Cardiac muscle cell (in vitro differentiated cells and primary cell): ENCODE measurements around the gene FAM219B. TPM values are rescaled to one million over a fixed set of nuclear protein-coding genes. Genes with fewer than 3 reads are reported as not detected.
A peak's percentile ranks its signal among the peaks of the same experiment; 100 is the strongest.

Source experiments
- DNase-seq, 2 donors: peaks; one replicate each; pipeline versions ENCODE4 v3.0.0 to v3.0.0-alpha.2; 2010 to 2017; ENCODE audit warnings: low read depth in 1 of 2, low spot score in 1 of 2
- H3K27ac ChIP-seq: fragments of 200-600 bp; sonication (generic); 2 replicates; pipeline ENCODE4 v1.5.1; 2016
- H3K27me3 ChIP-seq: fragments of 200-600 bp; sonication (generic); 2 replicates; pipeline ENCODE4 v1.6.0; 2016; ENCODE audit warnings: control low read depth
- H3K36me3 ChIP-seq: fragments of 200-600 bp; sonication (generic); 2 replicates; pipeline ENCODE4 v1.5.1; 2016; ENCODE audit warnings: control low read depth
- H3K4me1 ChIP-seq: fragments of 200-600 bp; sonication (generic); 2 replicates; pipeline ENCODE4 v1.8.1; 2017; ENCODE audit warnings: low read depth, mild to moderate bottlenecking, mixed run types
- H3K4me3 ChIP-seq: fragments of 200-600 bp; sonication (generic); 2 replicates; pipeline ENCODE4 v1.5.1; 2016; ENCODE audit warnings: mild to moderate bottlenecking
- H3K9me3 ChIP-seq: fragments of 200-600 bp; sonication (generic); 2 replicates; pipeline ENCODE4 v1.5.1; 2017; ENCODE audit warnings: low read depth, mild to moderate bottlenecking, control low read depth
- polyA plus RNA-seq: library from polyadenylated mRNA; unstranded; fragments of >200 nt; fragmentation: Nextera tagmentation; extraction: Ambion mirVana; gene quantifications from 2 replicates; pipeline ENCODE4 v1.2.1, GENCODE V29; 2016
- total RNA-seq: library from RNA; depleted of rRNA; stranded (reverse); fragments of >200 nt; gene quantifications from 2 replicates; pipeline ENCODE4 v1.2.3, GENCODE V29; 2016
- TF ChIP-seq, protein P1 (sequence below): IDR thresholded peaks from 2 replicates; pipeline ENCODE4 v1.5.1; 2012; ENCODE audit warnings: low read depth, mild to moderate bottlenecking, low read length

FAM219B gene
- total and polyA plus RNA-seq, 2 experiments from 2014 or later, result 107 to 168 TPM

DNA sequence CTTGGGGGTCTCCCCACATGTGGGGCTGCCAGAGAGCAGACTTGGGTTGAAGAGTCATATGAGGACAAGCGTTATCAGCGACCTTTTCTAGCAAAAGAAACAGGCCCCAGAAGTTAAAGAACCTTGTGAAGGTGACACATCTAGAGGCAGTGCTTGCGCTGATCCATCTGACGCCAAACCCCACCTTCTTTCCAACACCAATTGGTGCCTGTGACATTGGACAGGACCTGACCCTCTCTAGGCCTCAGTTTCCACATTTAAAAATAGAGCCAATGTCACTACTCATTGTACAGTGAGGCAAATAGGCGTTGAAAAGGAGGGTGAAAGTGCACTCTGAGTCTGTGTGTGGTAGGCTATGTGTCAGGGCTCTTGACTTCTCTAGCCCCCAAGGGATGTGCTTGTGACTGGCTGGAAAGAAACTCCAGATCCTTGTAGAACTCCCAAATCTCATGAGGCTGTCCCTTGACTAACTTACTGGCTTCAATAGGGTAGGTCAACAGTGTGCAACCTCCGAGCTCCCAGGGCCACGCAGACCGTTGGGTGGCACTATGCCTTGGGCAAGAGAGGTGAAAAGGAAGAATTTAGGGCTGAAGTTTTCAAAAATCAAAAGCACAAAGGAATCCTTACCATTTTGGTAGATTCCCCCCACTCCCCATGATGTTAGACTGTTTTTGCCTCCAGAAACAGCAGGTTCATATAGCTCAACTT lies 666 bp upstream of the FAM219B start:
- Histone ChIP-seq H3K27me3 (no peaks in the 10 kb centered on the region), H3K9me3 (no peaks in the 10 kb centered on the region), H3K4me3 (peak overlapping the region; percentile 67), H3K36me3 (peaks cover 20% of the 10 kb centered on the region), H3K27ac (peak overlapping the region; percentile 94), H3K4me1 (peaks cover 16% of the 10 kb centered on the region)
- peak; percentile 17 to 71 for DNase-seq
- TF ChIP-seq, protein P1, sequence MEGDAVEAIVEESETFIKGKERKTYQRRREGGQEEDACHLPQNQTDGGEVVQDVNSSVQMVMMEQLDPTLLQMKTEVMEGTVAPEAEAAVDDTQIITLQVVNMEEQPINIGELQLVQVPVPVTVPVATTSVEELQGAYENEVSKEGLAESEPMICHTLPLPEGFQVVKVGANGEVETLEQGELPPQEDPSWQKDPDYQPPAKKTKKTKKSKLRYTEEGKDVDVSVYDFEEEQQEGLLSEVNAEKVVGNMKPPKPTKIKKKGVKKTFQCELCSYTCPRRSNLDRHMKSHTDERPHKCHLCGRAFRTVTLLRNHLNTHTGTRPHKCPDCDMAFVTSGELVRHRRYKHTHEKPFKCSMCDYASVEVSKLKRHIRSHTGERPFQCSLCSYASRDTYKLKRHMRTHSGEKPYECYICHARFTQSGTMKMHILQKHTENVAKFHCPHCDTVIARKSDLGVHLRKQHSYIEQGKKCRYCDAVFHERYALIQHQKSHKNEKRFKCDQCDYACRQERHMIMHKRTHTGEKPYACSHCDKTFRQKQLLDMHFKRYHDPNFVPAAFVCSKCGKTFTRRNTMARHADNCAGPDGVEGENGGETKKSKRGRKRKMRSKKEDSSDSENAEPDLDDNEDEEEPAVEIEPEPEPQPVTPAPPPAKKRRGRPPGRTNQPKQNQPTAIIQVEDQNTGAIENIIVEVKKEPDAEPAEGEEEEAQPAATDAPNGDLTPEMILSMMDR, result no peak

DNA sequence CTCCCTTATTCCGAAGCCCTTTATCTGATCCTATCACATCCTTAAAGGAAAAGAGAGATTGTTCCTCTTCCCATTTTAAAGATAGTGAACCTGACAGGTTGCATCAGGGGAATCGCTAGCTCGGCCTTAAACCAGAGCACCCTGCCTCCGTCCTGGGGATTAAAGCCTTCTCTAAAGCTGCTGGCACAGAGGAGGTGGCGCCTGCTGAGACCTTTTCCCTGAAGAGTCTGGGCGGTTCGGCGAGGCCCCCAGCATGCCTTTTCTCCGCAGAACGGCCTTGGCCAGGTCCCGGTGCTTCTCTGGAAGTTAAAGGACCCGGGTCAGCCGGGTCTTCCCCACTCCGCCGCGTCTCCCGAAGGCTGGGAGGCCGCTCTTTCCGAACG lies 593 bp downstream of the FAM219B start:
- peaks cover 16% of the 10 kb centered on the region for H3K4me1 ChIP-seq
- peak; percentile 33 to 62 for DNase-seq
- peaks cover 23% of the 10 kb centered on the region for H3K36me3 ChIP-seq
- H3K27ac ChIP-seq, result peak overlapping the region; percentile 94
- peak overlapping the region; percentile 67 for H3K4me3 ChIP-seq
- TF ChIP-seq, protein P1, result no peak
- H3K27me3 ChIP-seq, result no peaks in the 10 kb centered on the region
- no peaks in the 10 kb centered on the region for H3K9me3 ChIP-seq

DNA sequence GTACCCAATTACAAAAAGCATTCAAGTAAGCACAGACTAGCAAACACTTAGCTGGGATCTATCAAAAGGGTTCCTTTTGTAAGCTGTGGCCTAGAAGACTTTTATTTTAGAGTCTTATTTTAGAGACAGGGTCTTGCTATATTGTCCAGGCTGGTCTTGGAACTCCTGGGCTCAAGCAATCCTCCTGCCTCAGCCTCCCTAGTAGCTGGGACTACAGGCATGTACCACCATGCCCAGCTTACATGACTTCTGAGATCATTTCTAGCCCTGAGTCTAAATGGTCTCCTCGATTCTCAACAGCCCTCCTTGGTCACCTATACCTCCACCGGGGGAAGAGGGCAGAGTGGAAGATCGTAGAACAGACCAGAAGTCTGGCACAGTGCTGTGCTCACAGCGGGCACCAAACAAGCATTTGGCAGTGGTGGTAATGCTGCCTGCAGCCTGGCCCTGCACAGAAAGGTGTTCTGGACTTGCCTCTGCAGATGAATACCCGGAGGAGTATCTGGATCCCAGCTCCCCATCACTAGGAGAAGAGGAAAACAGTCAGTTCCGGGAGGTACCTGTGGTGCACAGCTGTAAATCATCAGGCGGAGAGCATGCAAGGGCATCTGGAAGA lies 2.4 kb downstream of the FAM219B start:
- Histone ChIP-seq H3K27ac (peak overlapping the region; percentile 94), H3K36me3 (peaks cover 38% of the 10 kb centered on the region), H3K4me1 (peaks cover 16% of the 10 kb centered on the region), H3K4me3 (no peak overlapping the region), H3K9me3 (no peaks in the 10 kb centered on the region), H3K27me3 (no peaks in the 10 kb centered on the region)
- no peak for DNase-seq
- TF ChIP-seq, protein P1, result no peak

DNA sequence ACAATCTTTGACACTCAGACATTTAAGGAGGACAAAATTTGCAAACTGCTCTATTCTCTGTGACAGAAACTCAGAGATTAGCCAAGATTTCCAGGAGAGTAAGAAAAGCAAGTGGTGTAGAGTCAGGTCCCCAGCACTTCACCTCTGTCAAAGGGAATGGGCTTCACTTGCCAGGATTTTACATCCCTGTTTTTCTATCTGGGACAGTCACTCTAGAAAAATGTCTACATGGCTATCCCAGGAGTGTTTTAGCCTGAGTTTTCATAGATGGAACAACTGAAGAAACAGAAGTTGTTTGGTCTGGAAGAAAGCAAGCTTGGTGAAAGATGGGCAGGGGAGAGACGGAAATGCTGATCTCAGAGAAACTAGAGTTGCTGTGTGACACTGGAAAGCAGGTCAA lies 3.0 kb downstream of the FAM219B start:
- TF ChIP-seq, protein P1, result no peak
- Histone ChIP-seq H3K4me1 (peaks cover 16% of the 10 kb centered on the region), H3K9me3 (no peaks in the 10 kb centered on the region), H3K36me3 (peaks cover 41% of the 10 kb centered on the region), H3K27ac (no peak overlapping the region), H3K4me3 (no peak overlapping the region), H3K27me3 (no peaks in the 10 kb centered on the region)
- DNase-seq, result no peak

DNA sequence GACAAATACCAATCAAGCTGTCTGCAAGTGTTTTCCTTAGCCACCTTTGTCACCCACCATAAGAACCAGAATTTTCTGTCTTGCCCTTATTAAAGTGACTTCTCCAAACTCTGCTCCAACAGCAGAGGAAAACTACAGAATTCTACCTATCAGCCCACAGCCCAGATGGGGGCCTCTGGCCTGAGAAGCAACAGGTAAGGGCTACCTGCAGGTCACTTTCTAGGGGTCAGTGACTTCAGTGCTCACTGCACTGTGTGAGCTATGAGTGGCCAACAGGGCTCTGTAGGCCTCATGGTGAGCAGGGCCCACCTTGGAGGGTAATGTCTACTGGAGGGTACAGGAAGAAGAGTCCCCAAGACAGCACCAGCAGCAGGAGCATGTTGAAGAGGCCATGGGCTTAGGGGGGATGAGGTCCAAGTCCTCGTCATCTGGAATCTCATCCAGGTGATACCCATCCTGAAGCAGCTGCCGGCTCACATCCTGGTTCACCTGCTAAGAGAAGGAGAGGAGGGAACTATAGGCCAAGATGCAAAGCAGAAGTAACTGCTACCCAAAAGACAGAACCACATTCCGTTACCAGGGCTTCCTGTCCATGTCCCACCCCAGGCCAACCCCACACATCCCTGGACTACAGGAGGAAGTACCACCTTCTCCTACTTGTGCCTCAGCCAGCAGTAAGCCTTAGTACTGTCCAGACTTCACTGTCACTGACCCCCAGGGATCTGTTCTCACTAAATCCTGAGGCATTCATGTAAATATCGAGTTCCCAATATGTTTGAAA lies 4.2 kb downstream of the FAM219B start:
- no peak for DNase-seq
- Histone ChIP-seq H3K36me3 (peaks cover 41% of the 10 kb centered on the region), H3K27ac (no peak overlapping the region), H3K4me3 (no peak overlapping the region), H3K27me3 (no peaks in the 10 kb centered on the region), H3K4me1 (peaks cover 12% of the 10 kb centered on the region), H3K9me3 (no peaks in the 10 kb centered on the region)
- TF ChIP-seq, protein P1, result no peak
